GM12864 (cell line): ENCODE measurements around the gene PRLH.
"Not testable (repeated sequence)": the region's sequence is repeated elsewhere in the genome, so short reads cannot be mapped to it uniquely, and the experiment has no call there.

Source experiments
- DNase-seq: peaks from one replicate; pipeline ENCODE4 v3.0.0-alpha.2; 2011; ENCODE audit warnings: low read depth
- H3K4me3 ChIP-seq: 2 replicates; pipeline ENCODE4 v1.5.1; 2011; ENCODE audit warnings: mild to moderate bottlenecking, low read depth, low read length, control low read depth
- CTCF ChIP-seq: IDR thresholded peaks from 2 replicates; pipeline ENCODE4 v1.5.1; 2011; ENCODE audit warnings: low read depth, mild to moderate bottlenecking, moderate library complexity, low read length, control low read depth, inconsistent platforms; ENCODE audit errors: missing control alignments

PRLH gene

GRCh38 chr2:237601453-237602116 is 35.2 kb downstream of the PRLH start:
- H3K4me3 ChIP-seq = no peak overlapping the region
- no peak for DNase-seq
- no peak for TF ChIP-seq CTCF

DNA sequence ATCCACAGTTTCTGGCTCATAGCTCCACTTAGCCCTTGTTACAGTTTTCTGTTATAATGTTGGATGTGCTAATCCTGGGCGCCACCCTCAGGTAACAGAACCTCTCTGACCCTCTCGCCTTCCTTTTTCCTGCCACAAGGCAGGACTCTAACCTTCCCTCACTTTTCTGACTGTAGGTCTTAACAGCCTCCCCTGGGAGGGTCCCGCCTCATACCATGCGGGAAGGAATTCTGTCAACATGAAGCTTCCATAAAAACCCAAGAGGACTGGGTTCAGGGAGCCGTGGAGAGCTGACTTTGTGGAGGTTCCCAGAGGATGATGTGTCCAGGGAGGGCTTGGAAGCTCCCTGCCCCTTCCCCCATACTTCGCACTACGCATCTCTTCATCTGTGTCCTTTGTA is 36.0 kb downstream of the PRLH start:
- DNase-seq = no peak
- TF ChIP-seq CTCF = no peak
- no peak overlapping the region for H3K4me3 ChIP-seq

DNA sequence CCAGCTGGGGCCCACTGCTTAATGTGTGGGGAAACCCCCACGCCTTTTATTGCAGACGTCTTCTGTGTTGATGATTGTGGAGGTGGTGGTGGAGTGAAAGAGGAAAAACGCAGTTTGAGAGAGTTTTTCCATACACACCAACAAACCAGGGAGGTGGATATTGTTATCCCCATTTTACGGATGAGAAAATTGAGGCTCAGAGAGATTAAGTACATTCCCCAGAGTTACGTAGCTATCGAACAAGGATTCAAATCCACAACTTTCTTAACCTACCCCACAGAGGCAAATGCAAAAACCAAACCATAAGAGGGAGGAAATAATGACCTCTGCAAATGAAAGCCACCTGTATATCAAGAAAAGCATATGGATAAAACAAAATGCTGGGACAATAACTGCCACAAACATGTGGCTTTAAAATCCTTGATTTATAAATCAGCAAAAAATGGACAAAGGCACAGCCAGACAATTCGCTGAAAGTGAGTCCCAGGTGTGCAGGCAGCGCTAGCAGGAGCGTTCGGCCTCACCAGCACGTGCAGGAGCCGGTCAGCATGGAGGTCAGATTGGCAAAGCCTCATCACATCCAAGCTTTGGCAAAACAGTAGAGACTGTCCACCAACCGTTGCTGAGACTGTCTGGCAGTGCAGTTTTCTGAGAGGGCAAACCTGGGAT is 36.8 kb downstream of the PRLH start:
- H3K4me3 ChIP-seq = no peak overlapping the region
- DNase-seq = no peak
- no peak for TF ChIP-seq CTCF

GRCh38 chr2:237603718-237604362 is 37.5 kb downstream of the PRLH start:
- H3K4me3 ChIP-seq = no peak overlapping the region
- no peak for DNase-seq
- no peak for TF ChIP-seq CTCF

DNA sequence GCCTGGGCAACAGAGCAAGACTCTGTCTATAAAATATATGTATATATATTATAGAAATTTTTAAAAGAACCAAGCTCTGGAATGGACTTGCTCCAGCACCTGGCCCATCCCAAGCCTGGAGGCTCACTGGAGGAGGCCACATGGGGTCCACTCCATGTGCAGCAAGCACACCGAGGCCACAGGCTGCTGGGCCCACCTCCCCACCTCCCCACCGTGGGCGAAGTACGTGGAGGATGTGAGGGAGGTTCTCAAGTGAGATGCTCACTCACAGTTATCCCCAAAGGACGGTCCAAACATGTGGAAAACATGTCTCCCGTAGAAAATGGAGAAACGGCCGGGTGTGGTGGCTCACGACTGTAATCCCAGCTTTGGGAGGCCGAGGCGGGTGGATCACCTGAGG is 38.0 kb downstream of the PRLH start:
- DNase-seq = no peak

DNA sequence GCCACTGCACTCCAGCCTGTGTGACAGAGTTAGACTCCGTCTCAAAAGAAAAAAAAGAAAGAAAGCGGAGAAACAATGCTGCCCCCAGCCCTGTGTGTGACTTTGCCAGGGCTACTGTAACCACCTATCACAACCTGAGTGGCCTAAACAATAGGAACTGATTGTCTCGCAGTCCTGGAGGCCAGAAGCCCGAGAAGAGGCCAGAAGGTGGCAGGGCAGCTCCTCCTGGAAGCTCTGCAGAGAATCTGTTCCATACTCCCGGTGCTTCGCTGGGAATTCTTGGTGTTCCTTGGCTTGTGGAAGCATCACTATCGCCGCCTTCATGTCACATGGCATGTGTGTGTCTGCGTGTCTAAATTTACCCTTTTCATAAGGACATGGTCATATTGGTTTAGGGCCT is 38.6 kb downstream of the PRLH start:
- DNase-seq = no peak
- no peak overlapping the region for H3K4me3 ChIP-seq
- peak; percentile 12 for TF ChIP-seq CTCF

More for the DNA sequence above, 38.0 kb downstream of the PRLH start:
- TF ChIP-seq CTCF = no peak
- no peak overlapping the region for H3K4me3 ChIP-seq

GRCh38 chr2:237606522-237606921 is 40.1 kb downstream of the PRLH start:
- not testable (repeated sequence) for H3K4me3 ChIP-seq, DNase-seq
